HL-60/S4 (cell line): Measurements from ENCODE around the gene CIAO1.
"Not testable (repeated sequence)": the region's sequence is repeated elsewhere in the genome, so short reads cannot be mapped to it uniquely, and the experiment has no call there.

ENCODE experiments used
- in situ Hi-C: fragments of 300-500 bp; cut with MboI; formaldehyde crosslinking; loops from 2 replicates; pipeline ENCODE4 v1.14.3; 2022; ENCODE audit warnings: low sequenced_read_pairs

The CIAO1 gene

GRCh38 chr2:96249654-96250053 is 16.4 kb upstream of the CIAO1 start:
- in situ Hi-C loops = no loop called here

- in situ Hi-C loops = no loop called here
These were observed 15.8 kb upstream of the CIAO1 start for GRCh38 chr2:96250188-96250587.

DNA sequence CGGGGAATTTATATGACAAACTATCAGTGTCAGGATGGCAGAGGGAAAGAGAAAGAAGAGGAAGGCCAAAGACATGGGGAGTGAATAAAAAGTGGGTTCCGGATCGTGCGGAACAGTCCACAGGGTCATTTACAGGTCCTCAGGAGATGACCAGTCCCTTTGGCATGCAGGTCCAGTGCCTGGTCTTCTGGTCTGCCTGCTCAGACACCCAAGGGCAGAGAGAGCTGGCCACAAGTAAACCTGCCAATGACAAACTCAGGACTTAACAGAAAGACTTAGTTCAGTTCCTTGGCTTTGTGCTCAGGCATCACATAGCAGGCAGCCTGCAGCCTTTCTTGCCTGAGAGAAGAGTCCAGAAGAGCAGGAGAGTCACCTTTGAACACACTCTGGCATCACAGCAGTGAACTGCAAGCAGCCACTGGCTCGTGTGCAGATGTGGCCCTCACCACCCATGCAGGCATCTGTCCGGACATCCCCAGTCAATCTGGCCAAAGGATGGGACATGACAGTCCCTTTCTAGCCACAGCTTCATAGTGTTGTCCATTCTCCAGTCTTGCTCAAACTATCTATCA is 14.2 kb upstream of the CIAO1 start:
- in situ Hi-C loops = no loop called here

GRCh38 chr2:96252526-96252925 is 13.5 kb upstream of the CIAO1 start:
- in situ Hi-C loops = no loop called here

DNA sequence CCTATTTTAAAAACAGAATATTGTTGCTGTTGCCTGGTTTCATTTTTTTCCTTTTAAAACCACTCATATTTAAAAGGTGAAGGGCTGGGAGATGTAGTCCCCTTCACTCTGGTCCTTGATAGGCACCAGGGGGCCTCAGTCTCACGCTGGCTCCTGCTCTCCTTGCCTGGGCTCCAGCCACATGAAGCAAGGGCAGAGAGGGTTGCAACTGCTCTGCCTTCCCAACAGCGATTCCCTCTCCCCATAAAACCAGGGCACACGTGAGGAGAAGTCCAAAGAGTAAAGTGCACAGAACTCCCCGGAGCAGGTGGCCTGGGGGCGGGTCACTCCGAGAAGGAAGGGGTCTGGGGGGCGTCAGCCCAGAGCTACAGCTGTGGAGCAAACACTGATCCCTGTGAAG is 13.0 kb upstream of the CIAO1 start:
- in situ Hi-C loops = no loop called here

DNA sequence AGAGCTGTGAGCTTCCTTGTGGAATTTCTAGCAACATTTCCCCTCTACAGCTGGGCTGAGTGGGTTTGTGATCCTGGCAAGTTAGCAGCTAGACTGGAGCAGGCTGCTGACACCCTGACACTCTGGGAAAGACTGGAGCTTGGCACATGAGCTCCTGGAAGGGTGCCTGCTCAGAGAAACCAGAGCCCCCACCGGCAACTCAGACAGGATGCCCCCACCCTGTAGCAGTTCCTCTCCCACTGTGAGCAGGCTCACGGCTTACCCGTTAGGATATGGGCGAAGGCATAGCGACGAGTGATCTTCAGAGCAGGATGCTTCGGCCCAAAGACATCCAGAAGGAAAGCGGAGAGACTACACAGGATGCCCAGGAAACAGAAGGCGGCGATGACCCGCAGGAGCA is 11.5 kb upstream of the CIAO1 start:
- in situ Hi-C loops = no loop called here

DNA sequence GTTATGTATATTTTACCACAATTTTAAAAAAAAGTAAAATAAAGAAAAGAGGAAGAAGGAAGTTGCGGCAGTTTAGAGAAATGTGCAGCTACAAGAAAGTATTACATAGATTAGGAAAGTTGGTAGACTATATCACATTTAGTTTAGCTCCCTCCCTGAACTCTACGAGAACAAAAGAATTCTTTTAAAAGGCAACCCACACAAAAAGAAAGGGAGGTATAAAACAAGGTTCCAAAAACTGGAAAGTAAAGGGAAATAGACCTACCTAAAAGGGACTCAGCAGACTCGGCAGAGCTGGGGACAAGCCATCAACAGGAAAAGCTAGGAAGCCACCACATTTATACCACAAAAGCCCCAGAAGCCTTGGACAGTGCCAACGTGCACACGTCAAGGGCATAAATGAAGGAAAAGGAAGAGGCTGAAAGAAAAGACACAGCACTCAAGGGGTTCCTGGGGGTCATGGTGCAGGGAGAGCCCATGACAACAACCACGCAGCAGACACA is 9.4 kb upstream of the CIAO1 start:
- in situ Hi-C loops = no loop called here

GRCh38 chr2:96257744-96258143 is 8.3 kb upstream of the CIAO1 start:
- in situ Hi-C loops = not testable (repeated sequence)

DNA sequence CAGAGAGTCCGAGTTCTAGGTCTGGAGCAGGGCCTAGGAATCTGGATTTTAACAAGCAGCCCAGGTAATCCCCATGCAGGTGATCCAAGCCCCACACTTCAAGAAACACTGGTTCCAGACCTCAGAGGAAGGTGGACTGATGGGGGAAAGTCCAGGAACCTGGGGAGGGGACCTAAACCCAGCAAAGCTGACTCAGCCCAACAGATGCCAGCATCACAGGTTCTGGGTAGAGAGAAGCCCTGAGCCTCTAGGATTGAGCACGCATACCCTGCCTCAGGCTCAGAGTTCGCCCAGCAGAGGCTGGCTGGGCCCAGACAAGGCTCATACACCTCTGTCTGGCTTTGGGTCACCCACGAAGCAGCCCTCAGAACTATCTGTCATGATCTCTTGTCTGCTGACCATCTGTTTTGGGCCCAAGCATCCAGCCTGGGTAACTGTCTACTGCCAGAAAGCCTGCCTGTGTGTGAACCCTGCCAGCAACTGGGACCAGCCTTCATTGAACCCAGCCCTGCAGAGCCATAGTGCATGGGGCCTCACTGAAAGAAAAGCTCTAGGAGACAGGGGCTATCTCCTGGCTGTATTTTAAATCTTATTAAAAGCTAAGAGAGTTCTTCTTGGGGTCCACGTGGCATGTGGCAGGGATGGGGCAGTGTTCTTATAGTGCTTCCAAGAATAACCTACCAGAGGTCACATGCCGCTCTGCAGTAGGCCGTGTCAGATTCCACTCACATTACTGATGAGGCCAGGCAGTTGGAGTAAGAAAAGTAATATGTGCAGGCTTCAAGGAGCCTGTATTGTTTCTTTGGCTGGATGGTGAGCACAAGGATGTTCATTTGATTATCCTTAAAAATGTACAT is 7.6 kb upstream of the CIAO1 start:
- in situ Hi-C loops = no loop called here

DNA sequence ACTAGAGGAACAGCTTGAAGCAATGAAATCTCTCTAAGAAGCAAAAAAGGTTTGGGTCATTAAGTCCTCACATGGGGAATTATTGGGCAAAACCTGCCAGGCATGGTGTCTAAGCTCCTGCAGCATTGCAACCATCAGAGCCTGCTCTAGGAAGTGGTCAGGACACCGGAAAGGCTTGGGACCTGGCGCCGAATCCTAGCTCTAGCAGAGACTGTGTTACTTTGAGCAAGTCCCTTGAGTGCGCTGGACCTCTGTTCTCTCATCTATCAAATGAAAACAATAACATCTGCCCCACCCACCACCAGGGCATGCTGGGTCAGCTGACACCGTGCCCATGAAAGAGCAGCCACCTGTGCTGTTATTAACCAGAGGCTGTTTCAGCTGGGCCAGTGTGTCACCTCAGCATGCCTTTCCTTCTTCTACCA is 6.5 kb upstream of the CIAO1 start:
- in situ Hi-C loops = no loop called here

GRCh38 chr2:96260387-96261260 is 5.4 kb upstream of the CIAO1 start:
- in situ Hi-C loops = no loop called here

DNA sequence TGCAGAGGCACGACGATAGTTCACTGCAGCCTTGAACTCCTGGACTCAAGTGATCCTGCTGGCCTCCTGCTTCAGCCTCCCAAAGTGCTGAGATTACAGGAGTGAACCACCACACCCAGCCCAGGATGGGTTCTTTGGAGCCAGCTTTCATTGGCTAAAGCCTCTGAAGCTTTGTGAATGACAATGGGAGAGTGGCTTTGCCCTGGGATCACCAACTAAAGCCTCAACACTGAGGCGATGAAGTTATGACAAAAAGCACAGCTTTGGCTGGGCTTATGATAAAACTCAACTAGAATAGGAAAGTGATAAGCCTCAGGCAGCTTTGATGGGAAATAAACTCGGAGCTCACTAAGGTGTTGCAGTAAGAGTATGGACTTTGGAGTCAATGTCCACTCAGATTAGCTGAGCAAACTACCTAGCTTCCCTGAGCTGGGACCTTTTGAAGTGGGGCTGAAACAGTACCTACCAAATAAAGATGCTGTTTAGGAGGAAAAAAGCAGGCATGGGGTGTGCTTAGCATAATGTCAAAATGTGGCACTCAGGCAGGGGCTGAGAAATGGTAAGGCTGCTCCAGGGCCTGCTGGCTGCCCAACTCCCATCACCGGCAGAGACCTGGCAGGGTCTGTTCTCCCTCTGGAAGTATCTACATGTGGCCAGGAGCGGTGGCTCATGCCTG is 4.6 kb upstream of the CIAO1 start:
- in situ Hi-C loops = no loop called here

DNA sequence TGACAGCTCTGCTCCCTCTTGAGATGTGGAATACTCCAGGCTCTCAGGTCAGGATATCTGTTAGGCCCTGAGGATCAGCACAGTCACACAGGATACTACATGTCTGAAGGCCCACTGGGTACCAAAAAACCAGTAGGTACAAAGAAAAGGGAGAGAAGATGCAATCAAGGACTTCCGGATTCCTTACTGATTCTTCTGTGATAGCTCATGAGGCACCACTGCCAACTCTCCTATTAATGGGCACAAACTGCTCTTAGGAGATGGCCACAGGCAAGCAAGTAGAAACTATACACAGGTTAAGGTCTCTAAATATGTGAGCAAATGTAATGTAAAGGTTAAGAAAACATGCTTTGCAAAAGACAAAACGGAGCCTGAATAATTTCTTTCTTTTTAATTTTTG is 3.7 kb upstream of the CIAO1 start:
- in situ Hi-C loops = no loop called here

DNA sequence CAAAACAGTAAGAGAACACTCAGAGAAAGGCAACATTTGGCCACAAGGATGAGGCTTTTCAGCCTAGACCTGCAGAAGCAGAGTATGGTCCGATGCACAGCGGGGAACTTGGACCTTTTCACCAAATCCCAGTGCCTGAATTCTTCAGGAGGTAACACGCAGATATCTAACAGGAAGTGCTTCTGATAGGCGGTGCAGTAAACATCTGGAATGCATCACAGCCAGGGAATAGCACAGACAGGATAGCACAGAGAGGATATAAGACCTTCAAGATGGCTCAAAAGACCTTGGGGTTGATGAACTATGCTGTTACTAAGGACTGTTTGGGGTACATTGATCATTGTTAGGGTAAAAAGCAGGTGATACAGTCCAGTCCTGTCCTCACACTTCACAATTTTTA is 1.9 kb upstream of the CIAO1 start:
- in situ Hi-C loops = no loop called here

GRCh38 chr2:96264656-96265348 is 1.2 kb upstream of the CIAO1 start:
- in situ Hi-C loops = no loop called here

- in situ Hi-C loops = no loop called here
These were observed 631 bp upstream of the CIAO1 start for GRCh38 chr2:96265349-96265839.

GRCh38 chr2:96267159-96267971 is 1.3 kb downstream of the CIAO1 start:
- in situ Hi-C loops = no loop called here

DNA sequence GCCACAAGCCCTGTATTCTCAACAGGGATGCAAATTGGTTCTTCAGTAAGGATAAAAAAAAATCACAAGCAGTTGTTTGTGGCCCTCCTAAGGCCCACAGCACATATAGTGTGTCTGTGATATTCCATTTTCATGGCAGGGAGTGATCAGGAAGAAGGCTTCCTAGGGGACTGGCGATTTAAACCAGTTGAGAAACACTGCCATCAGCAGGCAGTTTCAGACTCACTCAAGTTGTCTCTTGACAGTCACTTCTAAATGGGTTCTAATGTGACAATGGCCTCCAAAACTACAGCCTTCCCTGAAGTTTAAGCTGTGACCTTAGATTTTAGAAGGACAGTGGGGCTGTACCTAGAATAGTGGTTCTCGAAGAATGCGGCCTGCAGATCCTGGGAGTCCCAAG is 6.0 kb downstream of the CIAO1 start:
- in situ Hi-C loops = no loop called here

- in situ Hi-C loops = no loop called here
These were observed 7.7 kb downstream of the CIAO1 start for GRCh38 chr2:96273763-96274162.
